GM18870 (cell line): Measurements from ENCODE around the gene GTF2IRD1.
"Not testable (repeated sequence)": the region's sequence is repeated elsewhere in the genome, so short reads cannot be mapped to it uniquely, and the experiment has no call there.

Source experiments
- ATAC-seq: cut with Tn5 transposase; IDR thresholded peaks from one replicate; pipeline ENCODE4 v1.9.1; 2021; ENCODE audit warnings: moderate library complexity; ENCODE audit not compliant: unreplicated experiment

The GTF2IRD1 gene

GRCh38 chr7:74453322-74454011, at the start of gene GTF2IRD1:
Gene GTF2IRD1, plus strand, starts transcription at chr7:74453906. Its CDS starts 54,175 bp downstream, at chr7:74508081.
- no peak for ATAC-seq

GRCh38 chr7:74404388-74404700, 49.4 kb upstream of the GTF2IRD1 start:
- no peak for ATAC-seq

GRCh38 chr7:74404741-74405140, 49.0 kb upstream of the GTF2IRD1 start:
- ATAC-seq: no peak

GRCh38 chr7:74405191-74405898, 48.4 kb upstream of the GTF2IRD1 start:
- ATAC-seq: no peak

- ATAC-seq: no peak
Observed at GRCh38 chr7:74405899-74406512, 47.7 kb upstream of the GTF2IRD1 start.

GRCh38 chr7:74407958-74408357, 45.7 kb upstream of the GTF2IRD1 start:
- ATAC-seq: no peak

- ATAC-seq: no peak
Observed at GRCh38 chr7:74409571-74409970, 44.1 kb upstream of the GTF2IRD1 start.

- no peak for ATAC-seq
Observed at GRCh38 chr7:74410772-74411171, 42.9 kb upstream of the GTF2IRD1 start.

- ATAC-seq: not testable (repeated sequence)
Observed at GRCh38 chr7:74411571-74411970, 42.1 kb upstream of the GTF2IRD1 start.

GRCh38 chr7:74412056-74412455, 41.6 kb upstream of the GTF2IRD1 start:
- ATAC-seq: no peak

GRCh38 chr7:74412603-74413002, 41.1 kb upstream of the GTF2IRD1 start:
- no peak for ATAC-seq

- not testable (repeated sequence) for ATAC-seq
Observed at GRCh38 chr7:74414595-74415333, 38.9 kb upstream of the GTF2IRD1 start.

- ATAC-seq: no peak
Observed at GRCh38 chr7:74417419-74417971, 36.2 kb upstream of the GTF2IRD1 start.

- no peak for ATAC-seq
Observed at GRCh38 chr7:74418076-74418475, 35.6 kb upstream of the GTF2IRD1 start.

GRCh38 chr7:74418538-74418937, 35.2 kb upstream of the GTF2IRD1 start:
- ATAC-seq: no peak

- not testable (repeated sequence) for ATAC-seq
Observed at GRCh38 chr7:74419232-74419631, 34.5 kb upstream of the GTF2IRD1 start.

- no peak for ATAC-seq
Observed at GRCh38 chr7:74420006-74420405, 33.7 kb upstream of the GTF2IRD1 start.

GRCh38 chr7:74424291-74424880, 29.3 kb upstream of the GTF2IRD1 start:
- ATAC-seq: no peak

GRCh38 chr7:74428023-74428422, 25.7 kb upstream of the GTF2IRD1 start:
- no peak for ATAC-seq

- ATAC-seq: no peak
Observed at GRCh38 chr7:74429153-74429747, 24.5 kb upstream of the GTF2IRD1 start.
